HG03025 (cell line): ENCODE measurements around the gene COL4A1.

Experiments used
- ATAC-seq: cut with Tn5 transposase; IDR thresholded peaks from one replicate; pipeline ENCODE4 v1.9.1; 2021; ENCODE audit warnings: mild to moderate bottlenecking, moderate library complexity; ENCODE audit not compliant: unreplicated experiment, low FRiP score

COL4A1 gene

GRCh38 chr13:110107568-110108347, 199.2 kb downstream of the COL4A1 start:
- ATAC-seq: no peak

DNA sequence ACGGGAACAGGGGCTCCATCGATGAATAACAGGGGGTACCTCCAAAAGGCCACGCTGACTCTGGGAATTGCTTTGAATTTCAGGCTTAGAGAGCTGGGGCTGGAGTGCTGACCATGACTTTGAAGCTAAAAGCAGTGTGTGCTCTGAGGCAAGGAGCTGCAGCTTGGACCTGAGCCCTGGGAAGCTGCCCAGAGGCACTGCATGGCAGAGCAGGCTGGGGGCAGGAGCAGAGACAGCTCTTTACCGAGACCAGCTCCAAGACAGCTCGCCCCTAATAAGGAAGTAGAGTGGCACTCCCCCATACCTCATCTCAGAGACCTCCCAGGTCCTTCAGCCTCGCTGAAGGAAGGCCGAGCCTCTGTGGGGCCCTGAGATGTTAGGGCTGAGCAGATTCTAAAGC, 200.2 kb downstream of the COL4A1 start:
- ATAC-seq: no peak

DNA sequence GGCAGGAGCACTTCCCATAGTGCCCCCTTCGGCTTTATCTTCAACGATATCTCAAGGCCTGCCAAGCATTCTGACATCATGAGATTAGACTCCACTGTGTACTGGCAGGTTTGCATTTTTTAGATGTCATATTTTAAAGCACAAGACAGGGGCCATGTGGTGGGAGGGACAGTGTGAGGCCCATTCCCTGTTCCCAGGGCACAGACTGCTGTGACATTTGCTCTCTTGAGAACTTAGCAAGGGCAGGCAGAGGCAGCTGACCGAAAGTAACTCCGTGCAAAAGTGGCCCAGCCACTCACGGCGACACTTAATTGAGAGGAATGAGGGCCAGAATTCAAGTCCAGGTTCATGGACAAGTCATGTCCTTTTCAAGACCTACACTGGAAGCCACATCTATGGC, 201.8 kb downstream of the COL4A1 start:
- ATAC-seq: no peak

DNA sequence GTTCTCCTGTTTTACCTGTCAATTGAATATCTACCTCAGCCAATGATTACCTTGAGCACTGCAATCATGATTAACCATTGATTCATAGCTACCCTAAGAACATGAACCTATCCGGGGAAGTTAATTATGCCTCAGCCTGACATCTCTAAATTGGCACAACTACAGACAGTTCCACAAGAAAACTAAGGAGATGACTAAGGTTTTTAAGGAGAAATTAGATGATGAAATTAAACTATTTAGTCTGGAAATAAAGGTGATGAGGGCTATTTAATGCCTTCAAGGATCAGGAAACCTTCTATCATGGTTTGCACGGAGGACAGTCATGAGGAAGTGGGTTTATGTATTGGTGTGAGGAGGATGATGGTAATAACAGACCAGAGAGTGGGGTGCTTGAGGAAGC, 203.4 kb downstream of the COL4A1 start:
- no peak for ATAC-seq

GRCh38 chr13:110103026-110103425, 203.9 kb downstream of the COL4A1 start:
- ATAC-seq: no peak

- no peak for ATAC-seq
Observed at GRCh38 chr13:110102053-110102452, 204.9 kb downstream of the COL4A1 start.

DNA sequence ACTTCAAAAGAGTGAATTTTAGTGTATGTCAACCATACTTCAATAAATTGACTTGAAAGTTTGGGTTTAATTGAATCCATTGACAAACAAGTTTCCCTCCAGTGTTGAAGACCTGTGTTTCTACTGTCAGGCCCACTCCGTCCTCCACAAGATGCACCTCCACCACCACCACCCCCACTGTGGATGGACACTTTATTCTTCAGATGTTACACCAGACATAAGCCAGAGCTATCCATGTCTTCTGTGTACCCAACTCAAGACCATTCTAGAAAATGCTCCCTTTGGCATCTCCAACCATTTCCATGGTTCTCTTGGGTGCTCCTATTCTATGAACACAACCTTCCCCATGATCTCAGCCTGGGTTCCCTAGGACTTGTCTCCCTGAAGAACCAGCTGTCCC, 207.0 kb downstream of the COL4A1 start:
- no peak for ATAC-seq
